HUES48 (cell line): ENCODE results near the gene SPG7.
A peak's percentile ranks its signal among the peaks of the same experiment; 100 is the strongest.
"Not testable (repeated sequence)": the region's sequence is repeated elsewhere in the genome, so short reads cannot be mapped to it uniquely, and the experiment has no call there.

Experiments used
- H3K27ac ChIP-seq: one replicate; pipeline ENCODE4 v1.7.0; 2013; ENCODE audit warnings: low read depth, low read length, inconsistent platforms
- H3K27me3 ChIP-seq: 2 replicates; pipeline ENCODE4 v1.6.1; 2013; ENCODE audit warnings: mild to moderate bottlenecking, low read length; ENCODE audit not compliant: control insufficient read depth, insufficient read depth
- H3K36me3 ChIP-seq: 2 replicates; pipeline ENCODE4 v1.6.1; 2013; ENCODE audit warnings: low read length; ENCODE audit not compliant: control insufficient read depth, insufficient read depth
- H3K4me1 ChIP-seq: 2 replicates; pipeline ENCODE4 v1.6.1; 2013; ENCODE audit warnings: mild to moderate bottlenecking, low read length; ENCODE audit not compliant: control insufficient read depth, insufficient read depth
- H3K4me3 ChIP-seq: 2 replicates; pipeline ENCODE4 v1.5.1; 2013; ENCODE audit warnings: mild to moderate bottlenecking, low read depth, low read length
- H3K9ac ChIP-seq: 2 replicates; pipeline ENCODE4 v1.6.1; 2013; ENCODE audit warnings: mild to moderate bottlenecking, low read depth, low read length, moderate library complexity
- H3K9me3 ChIP-seq: 2 replicates; pipeline ENCODE4 v1.6.1; 2013; ENCODE audit warnings: low read length; ENCODE audit not compliant: control insufficient read depth, insufficient read depth

SPG7 gene

DNA sequence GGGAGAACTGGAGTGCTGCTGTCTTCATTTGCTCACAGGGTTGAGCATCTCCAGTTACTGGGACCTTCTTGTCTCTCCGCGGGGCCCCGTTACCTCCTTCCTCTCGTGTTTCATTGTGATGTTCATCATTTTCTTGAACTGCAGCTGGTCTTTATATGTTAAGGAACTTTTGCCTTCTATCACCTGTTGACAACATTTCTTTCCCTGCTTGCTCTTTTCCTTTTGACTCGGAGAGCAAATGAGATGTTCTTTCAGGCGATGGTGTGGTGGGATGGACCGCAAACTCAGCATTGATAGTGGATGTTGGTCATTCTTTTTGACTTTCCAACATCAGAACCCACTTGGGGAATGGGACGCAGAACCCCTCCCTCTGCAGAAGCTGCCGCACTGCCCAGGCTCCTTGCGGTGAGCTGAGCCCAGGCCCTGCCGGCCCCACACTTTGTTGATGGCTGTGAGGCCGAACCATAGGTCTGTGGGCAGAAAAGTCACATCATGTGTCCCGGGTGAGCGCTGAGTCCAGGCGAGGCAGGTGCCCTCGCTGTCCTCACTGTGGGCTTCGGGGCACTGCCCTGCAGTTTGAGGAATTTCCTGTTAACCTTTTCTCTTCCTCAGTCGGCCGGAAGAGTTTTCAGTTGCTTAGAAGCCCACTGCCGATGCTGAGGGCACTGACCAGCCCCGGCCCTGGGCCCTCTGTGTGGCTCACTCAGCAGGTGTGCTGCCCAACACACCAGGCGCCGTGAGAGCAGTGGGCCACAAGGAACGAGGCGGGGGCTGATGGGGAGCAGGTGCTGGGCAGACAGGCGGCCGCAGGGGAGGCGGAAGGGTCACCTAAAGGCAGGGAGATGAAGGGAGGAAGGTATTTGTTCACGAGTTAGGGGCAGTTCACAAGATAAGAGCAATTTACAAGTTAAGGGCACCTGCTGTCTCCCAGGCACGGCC is 59.7 kb downstream of the SPG7 start:
- no peak overlapping the region for H3K9ac ChIP-seq
- H3K4me1 ChIP-seq, result peaks cover 27% of the 10 kb centered on the region
- H3K9me3 ChIP-seq, result no peaks in the 10 kb centered on the region
- H3K4me3 ChIP-seq, result no peak overlapping the region
- H3K36me3 ChIP-seq, result peaks cover 17% of the 10 kb centered on the region
- no peak overlapping the region for H3K27ac ChIP-seq
- H3K27me3 ChIP-seq, result no peaks in the 10 kb centered on the region

DNA sequence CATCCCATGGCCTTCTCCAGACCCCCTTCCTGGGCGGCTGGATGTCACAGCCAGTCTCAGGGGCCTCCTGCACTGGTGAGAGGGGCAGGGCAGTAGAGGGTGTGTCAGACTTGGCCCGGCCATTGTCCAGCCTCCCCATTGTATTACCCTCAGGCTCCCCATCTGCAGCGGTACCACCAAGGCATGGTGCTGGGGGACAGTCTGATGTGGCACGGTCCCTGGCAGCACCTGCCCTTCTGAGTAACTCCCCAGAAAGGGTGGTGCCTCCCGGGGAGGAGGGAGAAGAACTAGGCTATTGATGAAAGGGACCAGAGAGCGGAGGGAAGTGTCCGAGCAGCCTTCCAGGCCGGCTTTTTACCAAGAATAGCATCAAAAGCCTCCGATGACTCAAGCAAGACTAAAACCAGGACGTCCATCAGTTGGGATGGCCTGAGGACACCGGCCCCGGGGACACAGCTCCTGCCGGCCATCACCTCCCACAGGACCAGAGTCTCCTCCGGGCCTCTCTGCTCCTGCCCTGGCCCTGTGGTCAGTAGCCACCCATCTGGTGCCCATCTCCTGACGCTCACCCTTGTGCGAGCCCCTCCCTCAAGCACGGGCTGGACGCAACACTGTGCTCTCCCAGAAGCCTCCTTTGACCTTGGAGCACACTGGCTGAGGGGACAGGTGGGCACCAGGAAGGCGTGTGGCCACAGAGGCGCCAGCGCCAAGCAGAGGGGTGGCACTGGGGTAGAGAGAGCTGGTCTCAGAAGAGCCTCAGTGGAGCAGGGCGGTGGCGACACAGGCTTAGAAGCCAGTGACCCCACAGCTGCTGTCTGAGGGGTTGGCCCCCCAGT is 61.5 kb downstream of the SPG7 start:
- Histone ChIP-seq H3K27me3 (peaks cover under 1% of the 10 kb centered on the region; the same call in 1 of the 2 replicates), H3K4me1 (peaks cover 12% of the 10 kb centered on the region), H3K27ac (no peak overlapping the region), H3K9ac (no peak overlapping the region), H3K9me3 (no peaks in the 10 kb centered on the region), H3K4me3 (no peak overlapping the region), H3K36me3 (no peaks in the 10 kb centered on the region; the same call in 1 of the 2 replicates)

DNA sequence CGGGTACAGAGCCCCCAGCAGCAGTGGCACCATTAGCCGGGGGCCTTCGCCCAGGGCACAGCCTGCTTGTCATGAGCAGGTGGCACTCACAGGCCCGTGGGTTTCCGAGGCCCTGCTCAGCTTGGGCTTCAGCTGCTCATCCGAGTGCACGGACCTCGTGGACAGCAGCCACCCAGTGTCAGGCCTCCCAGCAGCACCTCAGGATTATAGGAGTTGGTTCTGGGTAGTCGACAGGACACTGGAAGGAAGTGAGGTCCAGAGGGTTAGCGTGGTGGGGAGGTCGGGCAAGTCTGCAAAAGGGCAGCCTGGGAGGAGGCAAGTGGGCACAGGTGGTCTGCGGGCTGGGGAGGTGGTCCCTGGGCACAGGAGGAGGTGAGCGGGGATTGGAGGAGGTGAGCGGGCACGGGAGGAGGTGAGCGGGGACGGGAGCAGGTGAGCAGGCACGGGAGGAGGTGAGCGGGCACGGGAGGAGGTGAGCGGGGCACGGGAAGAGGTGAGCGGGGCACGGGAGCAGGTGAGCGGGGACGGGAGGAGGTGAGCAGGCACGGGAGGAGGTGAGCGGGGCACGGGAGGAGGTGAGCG is 62.2 kb downstream of the SPG7 start:
- Histone ChIP-seq H3K27ac (no peak overlapping the region), H3K9ac (no peak overlapping the region), H3K36me3 (no peaks in the 10 kb centered on the region), H3K9me3 (no peaks in the 10 kb centered on the region), H3K4me3 (no peak overlapping the region), H3K4me1 (peaks cover 7% of the 10 kb centered on the region; the same call in 1 of the 2 replicates), H3K27me3 (peaks cover 7% of the 10 kb centered on the region; the same call in 1 of the 2 replicates)

DNA sequence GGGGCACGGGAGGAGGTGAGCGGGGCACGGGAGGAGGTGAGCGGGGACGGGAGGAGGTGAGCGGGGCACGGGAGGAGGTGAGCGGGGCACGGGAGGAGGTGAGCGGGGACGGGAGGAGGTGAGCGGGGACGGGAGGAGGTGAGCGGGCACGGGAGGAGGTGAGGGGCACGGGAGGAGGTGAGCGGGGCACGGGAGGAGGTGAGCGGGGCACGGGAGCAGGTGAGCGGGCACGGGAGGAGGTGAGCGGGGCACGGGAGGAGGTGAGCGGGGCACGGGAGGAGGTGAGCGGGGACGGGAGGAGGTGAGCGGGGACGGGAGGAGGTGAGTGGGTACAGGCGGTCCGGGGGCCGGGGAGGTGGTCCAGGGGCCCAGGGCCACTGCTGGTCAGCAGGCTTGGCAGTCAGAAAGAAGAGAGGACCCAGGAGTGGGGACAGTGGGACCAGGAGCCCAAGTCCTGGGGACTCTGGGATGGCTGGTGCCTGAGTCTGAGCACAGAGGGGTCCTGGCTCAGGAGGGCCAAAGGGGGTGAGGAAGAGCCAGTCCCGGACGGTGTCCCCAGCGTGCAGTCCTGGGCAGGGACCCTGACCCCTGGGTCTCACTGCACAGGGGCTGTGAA is 62.9 kb downstream of the SPG7 start:
- H3K27me3 ChIP-seq, result peaks cover 12% of the 10 kb centered on the region; the same call in 1 of the 2 replicates
- not testable (repeated sequence) for H3K9ac ChIP-seq, H3K9me3 ChIP-seq

DNA sequence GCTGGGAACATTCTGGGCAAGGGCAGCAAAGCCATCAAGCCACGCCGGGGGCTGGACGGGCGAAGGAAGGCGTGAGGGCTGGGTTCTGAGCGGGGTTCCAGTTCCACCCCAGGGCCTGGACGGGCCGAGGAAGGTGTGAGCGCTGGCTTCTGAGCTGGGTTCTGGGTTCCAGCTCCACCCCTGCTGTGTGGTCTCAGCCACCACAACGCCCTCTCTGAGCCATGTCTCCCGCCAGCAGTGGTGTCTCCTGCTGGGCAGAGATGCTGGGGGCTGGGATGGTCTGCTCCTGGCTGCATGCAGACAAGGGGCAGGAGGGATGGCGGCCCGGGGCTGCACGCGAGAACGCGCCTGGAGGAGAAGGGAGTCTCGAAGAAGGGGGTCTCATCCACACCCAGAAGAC is 63.4 kb downstream of the SPG7 start:
- no peaks in the 10 kb centered on the region for H3K36me3 ChIP-seq
- no peaks in the 10 kb centered on the region; the same call in 1 of the 2 replicates for H3K4me1 ChIP-seq
- no peak overlapping the region for H3K9ac ChIP-seq
- H3K27ac ChIP-seq, result no peak overlapping the region
- H3K27me3 ChIP-seq, result peaks cover 17% of the 10 kb centered on the region; the same call in 1 of the 2 replicates
- H3K4me3 ChIP-seq, result no peak overlapping the region
- H3K9me3 ChIP-seq, result no peaks in the 10 kb centered on the region

More for the DNA sequence above, 62.9 kb downstream of the SPG7 start:
- not testable (repeated sequence) for H3K4me3 ChIP-seq, H3K4me1 ChIP-seq, H3K27ac ChIP-seq, H3K36me3 ChIP-seq

DNA sequence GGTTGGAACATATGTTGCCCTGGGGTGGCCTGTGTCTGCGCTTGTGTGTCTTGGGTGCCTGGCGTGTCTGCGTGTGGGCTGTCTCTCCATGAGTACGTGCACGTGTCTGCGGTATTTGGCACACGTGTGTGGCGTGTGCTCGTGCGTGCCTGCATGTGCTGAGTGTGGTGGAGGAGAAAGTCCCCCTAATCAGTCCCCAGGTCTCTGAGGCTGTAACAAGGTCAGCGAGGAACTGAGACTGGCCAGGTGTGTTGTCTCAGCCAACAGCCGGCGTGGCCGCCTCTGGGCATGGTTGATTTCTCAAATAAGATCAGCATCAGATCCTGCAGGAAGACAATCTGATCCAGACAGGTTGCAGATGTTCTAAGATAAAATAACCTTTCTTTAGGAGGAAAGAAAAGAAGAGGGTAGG is 63.9 kb downstream of the SPG7 start:
- H3K27ac ChIP-seq, result no peak overlapping the region
- H3K27me3 ChIP-seq, result peaks cover 22% of the 10 kb centered on the region; the same call in 1 of the 2 replicates
- H3K9ac ChIP-seq, result no peak overlapping the region
- H3K4me1 ChIP-seq, result no peaks in the 10 kb centered on the region; the same call in 1 of the 2 replicates
- no peak overlapping the region for H3K4me3 ChIP-seq
- no peaks in the 10 kb centered on the region for H3K36me3 ChIP-seq
- no peaks in the 10 kb centered on the region for H3K9me3 ChIP-seq

DNA sequence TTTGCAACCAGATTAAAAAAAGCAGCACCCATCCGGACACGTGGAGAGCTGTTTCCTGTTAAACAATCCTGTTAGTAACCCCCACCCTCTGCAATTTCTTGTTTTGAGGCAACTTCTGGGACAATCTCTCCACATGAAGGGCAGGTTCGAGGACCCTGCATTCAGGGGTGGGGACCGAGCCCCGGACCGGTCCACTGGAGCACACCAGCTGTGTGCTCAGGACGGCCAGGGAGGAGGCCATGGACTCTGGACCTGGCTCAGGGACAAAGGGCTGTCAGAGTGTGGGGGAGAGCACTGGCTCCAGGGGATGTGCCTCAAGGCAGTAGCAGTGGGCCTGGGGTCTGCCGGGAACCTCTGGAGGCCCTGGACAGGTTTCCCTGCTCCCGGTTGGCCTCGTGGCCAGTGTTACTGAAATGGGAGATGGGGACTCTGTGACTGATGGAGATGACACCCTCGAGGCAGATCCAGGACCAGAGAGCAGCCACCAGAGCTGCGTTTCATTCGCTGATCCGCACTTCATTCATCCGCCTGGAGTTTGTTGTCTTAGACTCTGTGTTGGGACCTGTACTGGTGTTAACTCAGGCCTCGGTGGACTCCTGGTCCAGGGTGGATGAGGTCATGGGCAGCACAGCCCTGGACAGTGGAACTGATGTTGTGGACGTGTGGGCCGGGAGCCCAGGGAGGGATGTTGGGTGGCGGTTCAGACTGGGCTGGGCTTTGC is 64.4 kb downstream of the SPG7 start:
- Histone ChIP-seq H3K9ac (no peak overlapping the region), H3K9me3 (no peaks in the 10 kb centered on the region), H3K4me3 (no peak overlapping the region), H3K27ac (no peak overlapping the region), H3K27me3 (peaks cover 23% of the 10 kb centered on the region; the same call in 1 of the 2 replicates), H3K4me1 (no peaks in the 10 kb centered on the region; the same call in 1 of the 2 replicates), H3K36me3 (no peaks in the 10 kb centered on the region)

DNA sequence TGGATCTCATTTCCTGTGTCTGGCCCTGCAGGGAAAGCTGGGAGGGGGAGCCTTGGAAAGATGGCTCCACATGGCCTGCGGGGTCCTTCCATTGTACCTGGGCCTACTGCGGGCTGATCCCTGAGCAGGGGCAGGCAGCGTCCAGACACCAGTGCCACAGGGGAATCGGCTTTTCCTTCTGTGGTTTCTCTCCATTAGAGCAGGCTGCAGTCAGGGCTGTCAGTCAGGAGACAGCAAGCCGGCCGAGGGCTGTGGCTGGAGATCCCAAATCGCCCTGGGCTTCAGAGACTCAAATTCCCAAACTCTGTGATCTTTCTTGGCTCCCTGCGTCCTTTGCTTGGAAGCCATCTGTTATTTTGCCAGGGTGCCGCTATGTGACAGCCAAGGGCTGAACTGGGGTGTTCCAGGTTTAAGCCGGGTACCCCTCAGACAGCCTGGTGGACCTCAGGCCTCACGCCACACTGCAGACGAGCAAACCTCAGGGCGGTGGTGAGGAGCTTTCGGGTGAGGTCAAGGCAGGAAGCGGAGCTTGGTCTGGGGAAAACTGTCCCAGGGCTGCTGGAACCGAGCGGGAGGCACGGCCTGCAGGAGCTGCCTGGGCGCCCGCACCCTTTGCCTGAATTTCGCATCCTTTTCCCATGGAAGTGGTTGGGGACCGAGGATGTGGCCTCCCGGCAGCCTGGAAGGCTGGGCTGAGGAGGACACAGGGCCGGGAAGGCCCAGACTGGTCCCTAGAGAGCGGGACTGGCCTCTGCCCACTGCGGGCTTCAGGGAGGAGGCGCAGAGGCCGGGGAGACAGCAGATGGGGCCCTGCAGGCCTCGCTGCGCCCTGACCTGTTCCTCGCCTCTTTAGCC is 65.8 kb downstream of the SPG7 start:
- H3K9me3 ChIP-seq, result no peaks in the 10 kb centered on the region
- no peak overlapping the region for H3K27ac ChIP-seq
- H3K9ac ChIP-seq, result no peak overlapping the region
- H3K27me3 ChIP-seq, result peaks cover 23% of the 10 kb centered on the region; the same call in 1 of the 2 replicates
- peak overlapping the region; percentile 70 for H3K4me3 ChIP-seq
- no peaks in the 10 kb centered on the region; the same call in 1 of the 2 replicates for H3K4me1 ChIP-seq
- H3K36me3 ChIP-seq, result peaks cover 3% of the 10 kb centered on the region

DNA sequence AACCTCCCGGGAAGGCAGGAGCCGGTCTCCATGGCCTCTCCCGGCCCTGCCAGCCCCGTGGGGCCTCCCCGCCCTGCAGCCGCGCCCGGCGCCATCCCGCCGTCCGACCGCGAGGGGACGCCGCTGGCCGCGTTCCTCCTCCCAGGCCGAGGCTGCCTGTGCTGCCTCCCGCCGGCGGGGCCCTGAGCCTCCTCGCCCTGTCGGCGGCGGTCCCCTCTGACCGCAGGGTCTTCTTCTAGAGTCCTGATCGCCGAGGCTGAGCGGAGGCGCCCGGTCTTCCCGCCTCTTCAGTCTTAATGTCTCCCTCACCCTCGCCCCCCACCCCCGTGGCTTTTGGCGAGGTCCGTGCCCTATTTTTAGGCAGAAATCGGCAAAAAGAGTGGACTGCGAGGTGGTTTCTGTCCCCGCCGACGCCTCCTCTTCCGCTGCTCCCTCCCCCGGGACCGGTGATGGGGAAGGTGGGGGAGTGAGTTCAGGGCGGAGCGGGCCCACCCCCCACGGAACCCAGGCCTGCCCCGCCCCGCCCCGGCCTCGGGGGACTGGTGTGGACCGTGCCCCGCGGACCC is 66.6 kb downstream of the SPG7 start:
- Histone ChIP-seq H3K36me3 (peaks cover 10% of the 10 kb centered on the region), H3K27ac (no peak overlapping the region), H3K4me1 (no peaks in the 10 kb centered on the region; the same call in 1 of the 2 replicates), H3K9ac (no peak overlapping the region), H3K27me3 (peaks cover 23% of the 10 kb centered on the region; the same call in 1 of the 2 replicates), H3K9me3 (peaks cover 4% of the 10 kb centered on the region; the same call in 1 of the 2 replicates), H3K4me3 (peak overlapping the region; percentile 70)
